H1 (cell line): ENCODE results near the gene AP1M1. TPM values are rescaled to one million over a fixed set of nuclear protein-coding genes. Genes with fewer than 3 reads are reported as not detected.
A peak's percentile ranks its signal among the peaks of the same experiment; 100 is the strongest.

Experiments used
- CTCF ChIA-PET: fragments of 300-600 bp; sonication (Branson Sonifier 250); formaldehyde crosslinking; loops from one replicate; lab custom pipeline; 2021; ENCODE audit not compliant: partially characterized antibody; lab: Charles Lee
- POLR2A ChIA-PET: fragments of 300-600 bp; sonication (Branson Sonifier 250); formaldehyde crosslinking; loops from one replicate; lab custom pipeline; 2021; ENCODE audit warnings: inconsistent platforms; ENCODE audit not compliant: partially characterized antibody; lab: Charles Lee
- DNase-seq, 2 experiments: peaks; one replicate each; pipeline versions ENCODE4 v3.0.0 to v3.0.0-alpha.2; 2010 to 2022; ENCODE audit warnings: low spot score in 2 of 2, low read depth in 1 of 2, mixed read lengths in 1 of 2
- FAIRE-seq: peaks from 2 replicates; lab custom pipeline; 2011; peaks lifted over from hg19 to GRCh38; lab: Jason Lieb, UNC
- H2AFZ ChIP-seq: 2 replicates; pipeline ENCODE4 v1.8.1; 2012; ENCODE audit warnings: low read length, inconsistent platforms
- H2AK5ac ChIP-seq: 2 replicates; pipeline ENCODE4 v1.6.1; 2013; ENCODE audit warnings: low read depth, low read length
- H2BK120ac ChIP-seq: replicated peaks from 2 replicates; pipeline ENCODE3; 2013; ENCODE audit warnings: low read depth, low read length, inconsistent platforms
- H2BK12ac ChIP-seq: 2 replicates; pipeline ENCODE4 v1.6.1; 2013; ENCODE audit warnings: low read depth, low read length
- H2BK15ac ChIP-seq: 2 replicates; pipeline ENCODE4 v1.6.1; 2013; ENCODE audit warnings: low read length
- H2BK20ac ChIP-seq: 2 replicates; pipeline ENCODE4 v1.6.1; 2013; ENCODE audit warnings: low read length
- H2BK5ac ChIP-seq: 2 replicates; pipeline ENCODE4 v1.6.1; 2013; ENCODE audit warnings: low read depth, low read length
- H3K14ac ChIP-seq: 2 replicates; pipeline ENCODE4 v1.6.1; 2013; ENCODE audit warnings: inconsistent platforms; ENCODE audit not compliant: insufficient read length
- H3K18ac ChIP-seq: 2 replicates; pipeline ENCODE4 v1.6.1; 2013; ENCODE audit warnings: low read length; ENCODE audit errors: extremely low read depth
- H3K23ac ChIP-seq: 2 replicates; pipeline ENCODE4 v1.6.1; 2013; ENCODE audit warnings: inconsistent platforms; ENCODE audit not compliant: insufficient read length
- H3K23me2 ChIP-seq: 2 replicates; pipeline ENCODE4 v1.6.1; 2013; ENCODE audit warnings: low read depth, low read length
- H3K27ac ChIP-seq: 2 replicates; pipeline ENCODE4 v1.6.1; 2011; ENCODE audit warnings: low read depth, low read length, inconsistent platforms
- H3K27me3 ChIP-seq, 4 experiments: replicated peaks in 1 of 4; 1 replicate in 1 of 4; 2 replicates in 3 of 4; pipeline versions ENCODE4 v1.6.1 to v1.8.1; 2011 to 2013; ENCODE audit warnings: low read length in 3 of 4, mild to moderate bottlenecking in 3 of 4, inconsistent platforms in 2 of 4, mixed read lengths in 2 of 4, moderate library complexity in 1 of 4; ENCODE audit not compliant: control insufficient read depth in 3 of 4, insufficient read depth in 3 of 4; ENCODE audit errors: extremely low read depth in 1 of 4
- H3K36me3 ChIP-seq, 4 experiments: 2 replicates each; pipeline versions ENCODE4 v1.6.1 to v1.8.1; 2011 to 2013; ENCODE audit warnings: mild to moderate bottlenecking in 4 of 4, low read length in 3 of 4, moderate library complexity in 2 of 4, control low read depth in 1 of 4, inconsistent platforms in 1 of 4; ENCODE audit not compliant: insufficient read depth in 4 of 4, control insufficient read depth in 2 of 4
- H3K4ac ChIP-seq: replicated peaks from 2 replicates; pipeline ENCODE3; 2013; ENCODE audit warnings: low read length, low read depth, mixed read lengths, inconsistent platforms; ENCODE audit not compliant: insufficient read length
- H3K4me1 ChIP-seq, 4 experiments: replicated peaks in 1 of 4; 1 replicate in 1 of 4; 2 replicates in 3 of 4; pipeline versions ENCODE4 v1.6.1 to v1.8.1; 2011 to 2013; ENCODE audit warnings: low read length in 3 of 4, inconsistent platforms in 2 of 4, mixed read lengths in 1 of 4; ENCODE audit not compliant: insufficient read depth in 4 of 4, control insufficient read depth in 3 of 4
- H3K4me2 ChIP-seq, 2 experiments: 2 replicates each; pipeline versions ENCODE4 v1.6.1 to v1.8.1; 2011 to 2013; ENCODE audit warnings: low read depth in 2 of 2, low read length in 2 of 2, control low read depth in 1 of 2, inconsistent platforms in 1 of 2, mild to moderate bottlenecking in 1 of 2; ENCODE audit not compliant: insufficient read depth in 1 of 2
- H3K4me3 ChIP-seq, 4 experiments: fragments of 200-600, 300-600 bp in 1 of 4; sonication (generic), shearing (Covaris generic), sonication (Bioruptor Twin) in 1 of 4; 2 replicates each; pipeline versions ENCODE4 v1.5.1 to v1.8.1; 2011 to 2016; ENCODE audit warnings: low read length in 4 of 4, low read depth in 3 of 4, control low read depth in 2 of 4, inconsistent platforms in 2 of 4, mild to moderate bottlenecking in 2 of 4, mixed read lengths in 1 of 4, moderate library complexity in 1 of 4; ENCODE audit not compliant: insufficient read depth in 2 of 4; ENCODE audit errors: extremely low read depth in 1 of 4
- H3K56ac ChIP-seq: replicated peaks from 2 replicates; pipeline ENCODE3; 2013; ENCODE audit warnings: low read depth, mild to moderate bottlenecking, mixed read lengths, low read length, inconsistent platforms; ENCODE audit not compliant: insufficient read length
- H3K79me1 ChIP-seq: 2 replicates; pipeline ENCODE4 v1.6.1; 2013; ENCODE audit warnings: low read depth, low read length, control low read depth
- H3K79me2 ChIP-seq, 2 experiments: 2 replicates each; pipeline versions ENCODE4 v1.6.1 to v1.8.1; 2012 to 2013; ENCODE audit warnings: low read length in 2 of 2, mild to moderate bottlenecking in 2 of 2, inconsistent platforms in 1 of 2; ENCODE audit not compliant: insufficient read depth in 2 of 2, control insufficient read depth in 1 of 2
- H3K9ac ChIP-seq, 4 experiments: replicated peaks in 1 of 4; 1 replicate in 1 of 4; 2 replicates in 3 of 4; pipeline versions ENCODE4 v1.6.1 to v1.8.1; 2011 to 2013; ENCODE audit warnings: low read depth in 3 of 4, low read length in 3 of 4, control low read depth in 2 of 4, mild to moderate bottlenecking in 2 of 4, moderate library complexity in 2 of 4, inconsistent platforms in 1 of 4; ENCODE audit errors: extremely low read depth in 1 of 4
- H3K9me3 ChIP-seq, 2 experiments: 2 replicates each; pipeline versions ENCODE4 v1.6.1 to v1.8.1; 2012 to 2013; ENCODE audit warnings: mild to moderate bottlenecking in 2 of 2, moderate library complexity in 2 of 2, control low read depth in 1 of 2, inconsistent platforms in 1 of 2, low read depth in 1 of 2, low read length in 1 of 2, mixed read lengths in 1 of 2; ENCODE audit not compliant: insufficient read depth in 2 of 2
- H4K20me1 ChIP-seq, 2 experiments: replicated peaks in 1 of 2; 2 replicates each; pipeline versions ENCODE3 to v1.8.1; 2011 to 2013; ENCODE audit warnings: inconsistent platforms in 2 of 2, low read length in 2 of 2, mild to moderate bottlenecking in 1 of 2; ENCODE audit not compliant: insufficient read depth in 2 of 2, control insufficient read depth in 1 of 2
- H4K5ac ChIP-seq: 2 replicates; pipeline ENCODE4 v1.6.1; 2013; ENCODE audit warnings: low read length, low read depth, mixed read lengths, inconsistent platforms; ENCODE audit not compliant: insufficient read length
- H4K8ac ChIP-seq: 2 replicates; pipeline ENCODE4 v1.8.0; 2013; ENCODE audit warnings: mild to moderate bottlenecking, moderate library complexity, low read length, inconsistent platforms; ENCODE audit not compliant: insufficient read depth; ENCODE audit errors: extremely low read depth
- H4K91ac ChIP-seq: replicated peaks from 2 replicates; pipeline ENCODE3; 2013; ENCODE audit warnings: low read length, mixed read lengths, inconsistent platforms; ENCODE audit not compliant: insufficient read length
- CEBPB ChIP-seq: IDR thresholded peaks from 2 replicates; pipeline ENCODE4 v1.6.1; 2012; ENCODE audit warnings: low read depth, low read length
- KDM1A ChIP-seq: fragments of 200-600, 300-600 bp; sonication (generic); IDR thresholded peaks from 2 replicates; pipeline ENCODE4 v1.7.1; 2016; ENCODE audit warnings: mild to moderate bottlenecking, low read length, borderline replicate concordance
- WGBS, 2 experiments: shearing (Covaris generic) in 1 of 2; methylation state at CpG; one replicate each; pipeline versions ENCODE4 v1.1.6 to v1.1.7; 2013 to 2015; ENCODE audit warnings: low lambda C conversion rate in 2 of 2, mixed read lengths in 2 of 2, inconsistent platforms in 1 of 2, low coverage in 1 of 2, missing lambda C conversion rate in 1 of 2; ENCODE audit not compliant: insufficient replicate concordance in 2 of 2, insufficient coverage in 1 of 2, insufficient read length in 1 of 2; ENCODE audit errors: extremely low coverage in 1 of 2, missing lambda C conversion rate in 1 of 2; 5-methylcytosine and 5-hydroxymethylcytosine counted together
- polyA plus RNA-seq, 7 experiments: library from polyadenylated mRNA; depleted of rRNA in 3 of 7; stranded (reverse) in 5 of 7; unstranded in 2 of 7; fragments of >200 nt in 5 of 7; fragments of 200-250 nt in 2 of 7; gene quantifications; 1 replicate in 5 of 7; 2 replicates in 1 of 7; 4 replicates in 1 of 7; pipeline versions ENCODE4 v1.2.1 to v1.2.3, GENCODE V29; 2011 to 2013; ENCODE audit warnings: missing spikeins in 2 of 7, mixed read lengths in 2 of 7
- total RNA-seq: library from RNA; stranded (reverse); fragmentation: NEBNext Ultra II Directional; extraction: Animal tissue kit (Norgen Biotek cat#: 25700); gene quantifications from 2 replicates; pipeline ENCODE4 v1.2.1, GENCODE V29; 2021

The AP1M1 gene
- total and polyA plus RNA-seq, 2 of the 8 experiments (the other 6 are each of a cell fraction or from before 2014, with no cell fraction given), result 30.9 to 37.5 TPM

GRCh38 chr19:16254851-16255408 lies 57.2 kb downstream of the AP1M1 start:
- H2BK5ac ChIP-seq, result no peak overlapping the region; the same call in 1 of the 2 replicates
- H3K4me1 ChIP-seq, result no peaks in the 10 kb centered on the region
- no peak overlapping the region for H2BK20ac ChIP-seq
- no peak for FAIRE-seq
- H2AFZ ChIP-seq, result no peak overlapping the region
- no peak overlapping the region for H4K8ac ChIP-seq
- no peak overlapping the region for H3K23ac ChIP-seq
- no peak overlapping the region for H4K91ac ChIP-seq
- H3K27me3 ChIP-seq, result no peaks in the 10 kb centered on the region
- H3K27ac ChIP-seq, result no peak overlapping the region
- no peaks in the 10 kb centered on the region for H3K79me1 ChIP-seq
- H3K9ac ChIP-seq, result no peak overlapping the region
- no peak overlapping the region for H3K4me2 ChIP-seq
- peaks cover 0 to 3% of the 10 kb centered on the region in 2 experiments; a peak in 1 of 4 replicates for H3K79me2 ChIP-seq
- WGBS, 2 experiments, result 89% methylated on average over 6 of the region's 6 CpGs; no CpG with 5 or more reads in 1 of the 2 experiments
- H4K5ac ChIP-seq, result no peak overlapping the region
- no peaks in the 10 kb centered on the region for H3K9me3 ChIP-seq
- peak overlapping the region; percentile 55; the same call in 1 of the 2 replicates for H2BK15ac ChIP-seq
- ChIA-PET POLR2A (no interaction called here), CTCF (interaction anchor here (0.6 kb wide), 1 partner anchor 79 kb away, joined by 3 read pairs; no protein-coding TSS in a partner anchor)
- 0 out of 2 replicates have a peak overlapping the region, but pooled peaks have one; percentile 10 for H2BK12ac ChIP-seq
- no peak overlapping the region for H3K4me3 ChIP-seq
- H3K18ac ChIP-seq, result no peak overlapping the region
- H3K56ac ChIP-seq, result peak overlapping the region; percentile 92
- no peak overlapping the region for H3K14ac ChIP-seq
- H3K36me3 ChIP-seq, result no peaks in the 10 kb centered on the region; a peak in 1 of 8 replicates
- no peak overlapping the region for H3K4ac ChIP-seq
- no peak overlapping the region for H2BK120ac ChIP-seq
- H4K20me1 ChIP-seq, result peaks cover 0 to 7% of the 10 kb centered on the region in 2 experiments
- H2AK5ac ChIP-seq, result no peak overlapping the region; the same call in 1 of the 2 replicates
- DNase-seq, result no peak
- peaks cover 11% of the 10 kb centered on the region for H3K23me2 ChIP-seq
- TF ChIP-seq KDM1A (0 out of 2 replicates have a peak, but pooled peaks have one; percentile 34), CEBPB (no peak)
